Lower leg skin (tissue), 4 donors: ENCODE measurements around the gene MAMDC2. TPM values are rescaled to one million over a fixed set of nuclear protein-coding genes. Genes with fewer than 3 reads are reported as not detected.

ENCODE experiments used
- DNase-seq, 2 donors: peaks; one replicate each; pipeline ENCODE4 v3.0.0-alpha.2; 2019; ENCODE audit warnings: low spot score in 2 of 2
- H3K4me3 ChIP-seq: fragments of 200-600 bp; sonication (generic); 2 replicates; pipeline ENCODE4 v1.5.1; 2017; ENCODE audit warnings: mild to moderate bottlenecking, low read depth; ENCODE audit not compliant: poor library complexity, severe bottlenecking
- CTCF ChIP-seq, 3 donors: fragments of 450-650 bp; IDR thresholded peaks; one replicate each; pipeline ENCODE4 v1.5.1; 2016; ENCODE audit warnings: antibody characterized with exemption in 3 of 3, mild to moderate bottlenecking in 3 of 3, moderate library complexity in 2 of 3
- POLR2A ChIP-seq, 2 donors: fragments of 450-650 bp; IDR thresholded peaks; one replicate each; pipeline ENCODE4 v1.6.1; 2016 to 2017; ENCODE audit warnings: antibody characterized with exemption in 2 of 2, mild to moderate bottlenecking in 1 of 2, moderate library complexity in 1 of 2
- WGBS, 2 donors: methylation state at CpG; one replicate each; pipeline ENCODE4 v1.1.5; 2018; 5-methylcytosine and 5-hydroxymethylcytosine counted together
- intact Hi-C: fragments of 100-400 bp; cut with DNase I; formaldehyde crosslinking; loops from one replicate; pipeline ENCODE4 v1.15.0; 2023; ENCODE audit warnings: low total_unique reads
- total RNA-seq, 4 donors: library from RNA; depleted of rRNA; stranded (reverse); fragments of >200 nt; gene quantifications; one replicate each; pipeline ENCODE4 v1.1.0, GENCODE V29; 2016

Gene MAMDC2
- total RNA-seq, 4 donors from 2014 or later, result 5.7 to 14.1 (median 9.9) TPM

- H3K4me3 ChIP-seq, result no peak overlapping the region
- no peak for DNase-seq
- intact Hi-C loops, result no loop called here
- WGBS, 2 donors, result 82 to 85% methylated on average over 3 of the region's 3 CpGs
- no peak for TF ChIP-seq CTCF (IDR thresholded peaks at IDR 0.05)
- TF ChIP-seq POLR2A (IDR thresholded peaks at IDR 0.05), result no peak
Observed at GRCh38 chr9:70000469-70000868, 43.2 kb upstream of the MAMDC2 start.

- WGBS, 2 donors, result 42 to 58% methylated on average over 2 of the region's 2 CpGs
- intact Hi-C loops, result no loop called here
- H3K4me3 ChIP-seq, result no peak overlapping the region
- no peak for TF ChIP-seq CTCF (IDR thresholded peaks at IDR 0.05)
- TF ChIP-seq POLR2A (IDR thresholded peaks at IDR 0.05), result no peak
- no peak for DNase-seq
Observed at GRCh38 chr9:70003901-70004714, 39.5 kb upstream of the MAMDC2 start.

GRCh38 chr9:70006306-70006705, 37.3 kb upstream of the MAMDC2 start:
- peak in 1 of 2 donors; percentile 28 for DNase-seq
- 27 to 29% methylated on average over 3 of the region's 3 CpGs for WGBS, 2 donors
- no peak overlapping the region for H3K4me3 ChIP-seq
- intact Hi-C loops, result no loop called here
- TF ChIP-seq CTCF (IDR thresholded peaks at IDR 0.05) (no peak), POLR2A (IDR thresholded peaks at IDR 0.05) (no peak)

GRCh38 chr9:70007831-70008230, 35.8 kb upstream of the MAMDC2 start:
- intact Hi-C loops, result no loop called here
- TF ChIP-seq POLR2A (IDR thresholded peaks at IDR 0.05), result no peak
- H3K4me3 ChIP-seq, result no peak overlapping the region
- 52 to 57% methylated on average over 2 of the region's 2 CpGs for WGBS, 2 donors
- no peak for DNase-seq

GRCh38 chr9:70010015-70010414, 33.6 kb upstream of the MAMDC2 start:
- 45 to 48% methylated on average over 3 of the region's 3 CpGs for WGBS, 2 donors

GRCh38 chr9:70011366-70011765, 32.3 kb upstream of the MAMDC2 start:
- no peak overlapping the region for H3K4me3 ChIP-seq
- TF ChIP-seq CTCF (IDR thresholded peaks at IDR 0.05), result no peak
- no peak for TF ChIP-seq POLR2A (IDR thresholded peaks at IDR 0.05)
- WGBS, 2 donors, result 85 to 88% methylated on average over 1 of the region's 1 CpG
- intact Hi-C loops, result no loop called here
- DNase-seq, result no peak

More at GRCh38 chr9:70010015-70010414, 33.6 kb upstream of the MAMDC2 start:
- intact Hi-C loops, result no loop called here
- DNase-seq, result no peak
- no peak overlapping the region for H3K4me3 ChIP-seq
- TF ChIP-seq CTCF (IDR thresholded peaks at IDR 0.05) (no peak), POLR2A (IDR thresholded peaks at IDR 0.05) (no peak)
